Measurements from ENCODE around the gene ZEB2.

ZEB2 gene

DNA sequence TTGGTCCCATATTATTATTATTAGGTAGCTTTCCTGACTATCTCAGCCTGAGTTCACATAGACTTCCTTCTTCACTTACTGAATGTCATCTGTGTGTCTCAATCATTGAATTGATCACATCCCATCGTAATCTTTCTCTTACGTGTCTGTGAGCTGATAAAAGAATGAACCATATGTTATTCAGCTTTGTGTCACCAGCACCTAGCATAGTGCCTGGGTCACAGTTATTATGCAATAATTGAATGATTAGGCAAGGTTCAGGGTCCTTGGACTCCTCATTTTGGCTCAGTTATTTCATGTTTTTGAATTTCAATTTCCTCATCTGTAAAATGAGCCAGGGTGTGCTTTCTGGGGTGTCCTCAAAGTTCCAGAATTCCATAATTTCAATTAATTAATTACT is 107.2 kb downstream of the ZEB2 start:
- no peak for DNase-seq

DNA sequence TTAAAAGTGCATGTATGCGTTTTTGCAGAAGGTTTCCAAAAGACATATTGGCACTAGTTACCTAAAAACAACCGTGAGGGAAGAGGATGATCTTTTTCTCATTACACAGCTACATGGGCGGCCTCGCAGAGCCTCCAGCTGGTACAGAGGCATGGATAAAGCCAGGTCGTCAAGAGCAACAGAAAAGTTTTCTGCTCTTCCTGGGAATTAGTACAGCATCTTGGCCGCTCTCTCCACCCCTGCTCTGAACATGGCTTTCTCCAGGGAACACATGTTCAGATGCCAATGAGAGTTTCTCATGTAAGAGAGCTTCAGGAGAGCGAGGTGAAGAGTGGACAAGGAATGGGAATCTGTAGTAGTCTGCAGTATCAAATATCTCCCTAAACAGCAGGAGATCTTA is 108.4 kb downstream of the ZEB2 start:
- no peak for DNase-seq

DNA sequence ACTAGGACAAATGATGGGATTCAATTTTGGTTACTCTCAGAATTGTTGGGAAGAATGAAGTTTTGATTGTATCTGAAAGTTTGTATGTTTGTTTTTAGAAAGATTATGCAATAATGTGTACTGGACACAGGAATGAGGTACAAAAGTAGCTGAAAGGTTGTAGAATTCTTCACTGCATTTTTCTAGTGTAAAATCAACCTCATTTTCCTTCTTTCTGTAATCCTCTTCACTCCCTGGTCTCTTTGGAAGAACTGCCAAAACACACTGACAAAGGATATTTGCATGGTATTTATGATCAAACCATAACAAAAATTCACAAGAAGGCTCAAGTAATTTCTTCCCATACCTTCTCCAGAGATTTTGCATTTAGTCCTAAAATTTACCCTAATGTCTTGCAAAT is 110.7 kb downstream of the ZEB2 start:
- DNase-seq: no peak

DNA sequence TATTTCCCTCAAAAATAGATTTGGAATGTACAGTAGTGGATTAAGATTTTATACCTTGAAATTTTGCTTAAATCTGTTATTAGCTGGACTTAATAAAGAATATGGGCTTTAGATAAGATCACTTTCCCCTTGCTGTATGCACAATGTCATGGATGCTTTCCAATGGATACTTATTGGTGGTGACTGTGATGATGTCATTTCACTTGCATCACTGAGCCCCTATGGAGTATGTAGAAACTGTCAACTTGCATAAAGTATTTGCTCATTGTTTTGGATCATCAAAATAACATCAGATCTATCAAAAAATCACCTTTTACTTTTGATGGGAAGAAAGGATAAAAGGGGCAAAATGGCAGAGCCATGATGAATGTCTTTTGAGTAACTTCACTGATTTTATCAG is 112.7 kb downstream of the ZEB2 start:
- no peak for DNase-seq

DNA sequence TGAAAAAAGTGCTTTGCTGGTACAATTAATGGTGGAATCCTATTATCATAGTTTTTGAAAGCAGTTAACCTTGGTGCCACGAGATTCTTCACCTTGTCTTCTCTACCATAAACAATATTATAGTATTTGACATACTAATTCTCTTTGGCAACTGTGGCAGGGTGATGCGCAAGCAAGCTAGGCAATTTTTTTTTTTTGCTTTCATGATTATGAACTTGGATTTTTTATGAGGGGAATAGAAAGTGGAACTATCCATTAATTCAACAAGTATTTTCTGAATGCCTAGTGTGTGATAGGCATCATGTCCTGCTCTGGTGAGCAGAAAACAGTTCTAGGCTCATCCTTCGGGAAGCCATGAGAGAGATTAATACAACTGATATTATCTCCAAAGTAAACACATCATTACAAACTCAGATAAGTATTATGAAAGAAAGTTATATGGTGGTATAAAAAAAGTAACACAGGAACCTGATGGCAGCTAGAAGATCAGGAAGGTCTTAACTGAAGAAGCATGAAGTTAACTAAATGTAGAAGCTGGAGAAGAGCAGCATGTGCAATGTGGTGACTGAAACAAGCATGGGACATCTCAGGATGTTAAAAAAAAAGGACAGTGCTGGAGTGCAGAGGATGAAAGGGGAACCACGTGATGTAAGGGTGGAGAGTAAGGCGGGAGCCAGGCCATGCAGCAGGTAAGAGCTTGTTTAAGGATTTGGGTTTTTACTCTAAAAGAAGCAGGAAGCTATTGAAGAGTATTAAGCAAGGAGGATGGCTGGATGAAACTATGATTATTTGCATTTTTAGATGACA is 113.7 kb downstream of the ZEB2 start:
- DNase-seq: no peak

DNA sequence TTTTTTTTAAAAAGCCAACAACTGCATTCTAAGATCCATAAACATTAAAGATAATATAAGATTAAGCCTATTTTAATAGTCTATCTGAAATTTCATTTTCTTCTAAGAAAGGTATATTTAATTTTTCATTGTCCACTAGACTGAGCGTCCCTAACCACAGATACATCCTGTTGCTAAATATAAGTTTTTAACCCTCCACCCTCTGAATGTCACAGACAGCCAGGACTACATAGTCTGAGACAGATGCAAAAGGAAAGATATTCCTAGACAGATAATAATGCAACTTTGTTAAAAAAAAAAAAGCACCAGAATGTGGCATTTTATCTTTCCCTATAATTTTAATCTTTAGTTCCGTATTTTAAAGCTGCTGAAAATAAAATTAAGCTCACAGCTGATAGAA is 114.6 kb downstream of the ZEB2 start:
- DNase-seq: no peak

DNA sequence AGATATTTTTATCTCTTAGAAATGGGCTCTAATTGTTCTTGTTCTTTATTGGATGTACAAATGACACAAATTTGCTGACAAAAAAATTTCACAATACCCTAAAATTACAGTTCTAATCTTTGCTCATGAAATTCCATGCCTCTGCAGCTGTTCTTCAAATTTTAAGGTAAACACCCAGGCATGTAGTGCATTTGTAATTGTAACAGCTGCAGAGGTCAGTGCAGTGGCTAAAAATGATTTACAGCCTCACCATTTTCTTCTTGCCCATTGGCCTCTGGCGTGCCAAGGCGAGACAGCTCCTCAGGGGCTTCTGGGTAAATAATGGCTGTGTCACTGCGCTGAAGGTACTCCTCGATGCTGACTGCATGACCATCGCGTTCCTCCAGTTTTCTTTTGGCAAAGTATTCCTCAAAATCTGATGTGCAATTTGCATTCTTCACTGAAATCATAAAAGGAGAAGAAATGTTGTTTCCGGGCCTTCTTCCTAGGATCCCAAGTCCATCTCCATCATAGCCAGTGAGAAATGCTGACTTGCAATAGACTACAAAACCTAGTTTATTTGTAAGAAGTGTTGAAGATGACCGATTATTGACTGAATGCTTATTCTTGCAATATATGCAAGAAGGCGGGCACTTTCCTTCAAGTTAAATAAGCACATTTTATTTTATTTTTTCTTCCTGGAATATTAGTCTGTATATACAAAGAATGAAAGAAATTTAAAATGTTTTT is 115.2 kb downstream of the ZEB2 start:
- DNase-seq: no peak

DNA sequence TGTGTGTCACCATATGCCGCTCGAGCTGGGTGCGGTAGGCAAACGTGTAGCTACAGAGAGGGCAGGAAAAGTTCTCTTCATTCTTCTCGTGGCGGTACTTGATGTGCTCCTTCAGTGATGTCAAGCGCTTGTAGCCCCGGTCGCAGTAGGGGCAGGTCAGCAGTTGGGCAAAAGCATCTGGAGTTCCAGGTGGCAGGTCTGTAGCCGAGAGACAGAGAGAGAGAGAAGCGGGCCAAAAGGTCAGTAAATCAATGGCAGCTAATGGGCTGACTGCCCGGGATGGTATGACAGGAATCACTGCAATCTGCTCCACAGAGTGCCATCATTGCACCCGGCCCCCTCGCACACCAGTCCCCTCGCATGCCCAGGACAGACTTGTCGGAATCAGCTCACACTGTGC is 116.0 kb downstream of the ZEB2 start:
- DNase-seq: no peak

DNA sequence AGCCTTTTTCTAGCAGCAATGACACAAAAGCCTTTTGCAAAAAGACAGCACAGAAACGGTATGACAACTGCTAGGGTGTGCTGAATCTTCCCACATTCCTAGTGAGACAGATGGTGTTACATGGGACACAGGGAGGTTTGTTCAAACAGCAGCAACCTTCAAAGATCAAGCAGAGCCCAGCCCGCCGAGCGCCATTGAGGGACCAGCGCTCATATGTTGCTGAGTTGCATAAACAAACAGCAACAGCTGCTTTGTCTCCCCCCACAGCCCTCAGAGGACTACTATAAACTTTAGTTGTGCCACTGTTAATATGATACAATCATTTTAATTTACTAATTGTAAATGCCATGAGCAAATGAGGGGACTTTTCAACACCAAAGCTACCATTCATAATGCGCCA is 117.7 kb downstream of the ZEB2 start:
- DNase-seq: no peak

DNA sequence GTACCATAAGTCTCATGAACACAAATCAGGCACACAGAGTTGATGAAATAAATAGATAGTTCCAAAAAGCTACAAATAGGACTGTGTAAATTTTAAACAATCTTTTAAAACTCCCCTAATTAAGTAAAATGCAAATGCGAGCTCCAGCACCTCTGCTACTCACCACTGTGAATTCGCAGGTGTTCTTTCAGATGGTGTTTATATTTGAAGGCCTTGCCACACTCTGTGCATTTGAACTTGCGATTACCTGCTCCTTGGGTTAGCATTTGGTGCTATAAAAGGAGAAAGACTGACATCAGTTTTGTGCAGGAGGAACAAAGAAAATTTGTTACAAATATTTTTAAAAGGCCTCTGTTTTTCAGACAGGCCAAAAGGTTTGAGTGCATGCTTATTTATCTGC is 118.9 kb downstream of the ZEB2 start:
- DNase-seq: no peak

DNA sequence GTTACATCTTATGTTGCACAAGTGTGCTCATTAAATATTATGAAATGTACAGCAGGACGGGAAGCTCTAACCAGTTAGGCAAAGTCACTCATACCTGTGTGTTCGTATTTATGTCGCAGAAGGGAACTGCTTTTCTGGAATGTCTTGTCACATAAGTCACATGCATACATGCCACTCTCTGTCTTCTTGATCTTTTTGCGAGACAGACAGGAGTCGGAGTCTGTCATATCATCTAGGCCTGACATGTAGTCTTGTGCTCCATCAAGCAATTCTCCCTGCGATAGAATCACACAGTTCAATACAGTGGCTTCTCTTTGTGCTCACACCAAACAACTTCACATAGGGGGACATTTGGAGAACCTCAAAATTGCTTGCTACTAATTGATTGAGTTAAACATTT is 123.6 kb downstream of the ZEB2 start:
- no peak for DNase-seq

DNA sequence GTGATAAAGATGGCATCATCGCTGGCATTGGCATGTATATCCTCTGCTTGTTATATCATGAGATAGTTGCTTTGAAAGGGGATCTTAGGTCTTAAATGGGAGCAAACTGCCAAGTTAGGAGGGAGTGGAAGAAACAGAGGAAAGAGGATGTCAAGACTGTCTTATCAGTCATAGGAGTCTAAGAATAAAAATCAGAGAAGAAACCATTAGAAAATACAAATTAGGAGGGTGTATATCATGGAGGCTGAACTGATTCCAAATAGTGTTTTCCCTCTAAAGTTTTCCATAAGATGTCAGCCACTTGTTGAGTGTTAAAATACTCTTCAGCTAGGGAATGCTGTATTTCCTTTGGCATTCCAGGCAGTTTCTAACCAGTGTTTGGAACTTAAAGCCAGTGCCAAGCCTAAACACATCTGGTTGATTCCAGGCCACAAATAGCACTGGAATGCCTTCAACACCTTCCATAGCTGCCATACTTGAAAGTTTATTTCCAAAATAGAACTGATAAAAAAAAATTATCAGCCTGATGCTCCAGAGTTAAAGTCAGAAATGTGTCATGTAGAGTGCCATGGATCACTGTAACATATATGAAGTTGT is 129.4 kb downstream of the ZEB2 start:
- no peak for DNase-seq

DNA sequence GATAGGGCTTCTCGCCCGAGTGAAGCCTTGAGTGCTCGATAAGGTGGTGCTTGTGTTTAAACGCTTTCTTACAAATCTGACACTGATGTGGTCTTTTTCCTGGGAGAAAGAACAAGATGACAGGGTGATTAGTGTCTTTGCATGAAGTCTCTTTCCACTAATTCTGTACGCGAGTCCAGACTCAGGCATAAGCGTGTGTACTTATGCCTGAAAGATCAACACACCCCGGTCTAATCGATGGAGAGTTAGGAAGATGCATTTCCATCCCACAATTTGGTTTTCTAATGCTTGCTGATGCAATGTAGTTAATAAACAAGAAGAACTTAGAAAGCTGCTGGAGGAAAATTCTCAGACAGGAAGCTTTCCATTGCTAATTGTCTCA is 130.0 kb downstream of the ZEB2 start:
- DNase-seq: no peak

DNA sequence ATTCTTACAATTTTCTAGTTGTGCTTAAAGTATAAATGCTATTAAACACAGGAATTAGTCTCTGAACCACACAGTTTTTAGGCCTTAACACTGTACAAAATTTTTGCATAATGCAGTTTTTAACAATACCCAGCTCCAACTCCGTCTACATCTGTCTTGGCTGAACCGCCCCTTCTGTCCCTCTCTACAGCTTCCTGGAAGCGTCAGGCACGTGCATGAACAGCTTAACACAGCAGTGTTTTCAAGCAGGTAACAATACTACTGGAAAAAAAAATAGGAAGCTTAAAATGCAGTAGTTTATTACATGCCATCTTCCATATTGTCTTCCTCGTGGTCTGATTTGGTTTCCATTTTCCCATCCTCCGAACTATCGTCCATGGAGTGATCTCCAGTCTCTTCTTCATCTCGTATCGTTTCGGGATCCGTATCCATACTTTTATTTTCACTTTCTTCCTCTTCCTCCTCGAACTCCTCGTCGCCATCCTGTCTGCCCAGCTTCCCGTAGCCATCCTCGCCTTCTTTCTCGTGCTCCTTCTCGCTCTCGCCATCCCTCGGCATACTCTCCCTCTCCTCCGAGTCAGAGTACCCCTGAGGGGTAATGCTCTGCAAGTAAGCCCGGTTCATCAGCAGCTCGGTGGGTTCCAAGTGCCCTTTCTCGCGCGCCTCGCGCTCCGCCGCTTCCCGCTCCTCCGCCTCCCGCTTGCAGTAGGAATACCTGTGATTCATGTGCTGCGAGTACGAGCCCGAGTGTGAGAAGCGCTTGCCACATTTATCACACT is 130.6 kb downstream of the ZEB2 start:
- no peak for DNase-seq

DNA sequence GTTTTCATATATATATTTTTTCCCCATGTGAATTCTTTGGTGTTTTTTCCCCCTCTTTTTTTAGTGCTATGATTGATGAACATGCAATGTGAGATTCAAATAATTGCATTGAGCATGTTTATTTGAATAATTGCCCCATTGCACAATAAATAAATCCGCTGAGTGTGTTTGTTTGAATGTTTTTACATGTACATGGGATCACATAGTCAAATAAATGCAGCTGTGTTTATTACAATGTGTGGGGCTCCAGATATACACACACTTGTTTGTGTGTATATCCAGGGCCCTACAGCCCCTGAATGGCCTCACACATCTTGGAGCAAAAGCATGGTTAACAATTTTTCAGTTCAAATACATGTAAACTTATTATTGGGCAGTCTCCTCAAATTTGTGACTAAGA is 134.5 kb downstream of the ZEB2 start:
- no peak for DNase-seq

DNA sequence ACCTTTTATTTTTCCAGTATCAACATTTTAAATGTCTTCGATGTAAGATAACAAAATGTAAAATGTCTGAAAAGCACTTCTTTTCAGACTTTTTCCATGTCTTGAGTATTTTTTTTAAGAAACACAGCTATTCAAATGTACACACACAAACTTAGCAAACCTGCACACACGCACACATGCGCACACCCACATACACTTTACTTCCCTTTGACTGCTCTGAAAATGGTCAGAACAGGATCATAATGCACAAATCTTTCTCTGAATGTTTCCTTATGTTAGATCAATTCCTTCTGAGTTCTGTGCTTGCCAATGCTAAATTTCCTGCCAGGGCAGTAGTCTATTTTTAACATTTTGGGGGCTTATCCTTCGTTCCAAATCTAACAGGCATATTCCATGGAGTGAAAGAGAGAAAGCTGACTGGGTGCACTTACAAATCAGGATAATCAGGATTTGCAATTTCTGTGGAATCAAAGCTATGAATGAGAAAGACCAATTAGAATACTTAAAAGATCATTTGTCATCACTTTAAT is 136.3 kb downstream of the ZEB2 start:
- DNase-seq: no peak

DNA sequence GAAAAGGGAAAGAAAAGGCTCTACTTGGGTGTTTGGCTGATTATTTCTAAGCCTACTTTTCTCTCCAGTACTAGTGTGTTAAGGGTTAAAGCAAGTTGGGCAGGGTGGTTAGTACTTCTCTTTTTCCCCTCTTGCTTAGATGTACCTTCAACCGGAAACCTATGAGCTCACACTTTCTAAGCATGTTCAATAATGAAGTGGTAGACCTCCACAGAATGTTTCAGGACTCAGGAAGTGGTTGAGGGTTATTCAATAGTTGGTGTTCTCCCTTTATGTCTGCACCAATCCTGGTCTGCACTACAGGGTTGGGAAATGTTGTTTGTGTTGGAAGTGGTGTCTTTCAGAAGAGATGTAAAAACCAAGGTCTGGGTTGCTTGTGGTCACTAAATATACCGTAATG is 137.1 kb downstream of the ZEB2 start:
- peak; percentile 25 to 63 for DNase-seq

DNA sequence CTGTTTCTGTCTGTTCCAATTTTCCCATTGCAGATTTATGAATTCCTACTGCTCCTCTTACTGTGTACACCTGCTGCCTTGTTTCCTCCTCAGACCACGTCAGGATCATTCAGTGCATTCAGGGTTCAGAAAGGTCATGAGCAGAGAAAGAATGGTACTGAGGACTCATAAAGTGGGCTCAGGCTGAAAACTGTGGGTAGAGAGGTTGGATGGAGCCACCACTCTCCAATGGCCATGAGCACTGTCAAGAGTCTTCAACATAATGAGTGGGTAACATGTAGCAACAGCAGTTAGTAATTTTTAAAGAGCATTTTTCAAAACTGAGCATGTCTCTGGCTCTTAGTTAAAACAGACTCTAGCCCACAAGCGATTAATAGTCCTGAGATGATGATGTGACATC is 138.2 kb downstream of the ZEB2 start:
- no peak for DNase-seq

DNA sequence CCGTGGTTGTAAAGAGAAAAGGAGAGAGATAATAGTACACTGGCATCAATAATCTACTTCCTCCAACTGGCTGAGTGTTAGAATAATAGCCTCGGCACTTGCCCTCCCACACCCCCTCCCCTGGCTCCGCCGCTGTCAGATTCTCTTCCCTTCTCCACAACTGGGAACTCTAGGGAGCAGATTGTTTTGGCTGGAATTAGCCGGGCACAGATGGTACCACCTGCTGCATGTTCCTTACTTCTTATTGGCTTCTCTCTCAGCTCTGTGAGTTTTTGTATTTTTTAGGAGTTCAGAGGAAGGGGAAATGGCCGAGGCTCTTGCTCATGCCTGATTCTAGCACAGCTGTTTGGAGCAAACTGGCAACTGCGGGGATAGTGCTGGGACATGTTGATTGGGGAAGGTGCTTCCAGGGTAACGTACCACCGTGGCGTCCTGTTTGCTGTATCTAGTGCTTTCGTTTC is 140.0 kb downstream of the ZEB2 start:
- DNase-seq: no peak

DNA sequence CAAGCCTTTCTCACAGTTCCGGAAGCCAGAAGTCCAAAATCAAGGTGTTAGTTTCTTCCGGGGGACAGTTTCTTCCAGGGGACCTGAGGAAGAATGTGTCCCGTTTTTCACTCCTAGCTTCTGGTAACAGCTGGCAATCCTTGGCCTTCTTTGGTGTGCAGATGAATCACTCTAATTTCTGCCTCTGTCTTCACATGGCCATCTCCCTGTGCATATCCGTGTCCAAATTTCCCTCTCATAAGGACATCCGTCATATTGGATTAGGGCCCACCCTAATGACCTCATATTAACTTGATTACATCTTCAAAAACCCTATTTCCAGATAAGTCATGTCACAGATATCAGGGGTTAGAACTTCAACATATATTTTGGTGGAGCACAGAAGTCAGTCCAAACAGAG is 141.4 kb downstream of the ZEB2 start:
- DNase-seq: no peak

DNA sequence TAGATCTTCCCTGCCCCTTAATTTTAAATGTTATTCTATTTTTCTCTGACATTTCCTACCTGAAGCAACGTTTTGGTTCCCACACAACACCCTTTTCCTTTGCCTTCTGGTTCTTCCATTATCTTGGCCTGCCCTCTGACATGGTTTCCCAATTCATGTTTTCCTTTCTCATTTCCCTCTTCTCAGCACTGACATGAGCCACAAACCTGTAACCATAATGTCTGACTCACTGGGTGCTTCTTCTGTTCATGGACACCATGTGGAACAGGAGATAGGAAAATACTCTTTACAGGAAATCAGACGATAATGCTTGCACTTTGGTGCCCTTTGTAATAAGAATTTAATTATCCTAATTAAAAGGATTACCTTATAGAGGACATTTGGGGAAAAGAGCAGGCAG is 142.0 kb downstream of the ZEB2 start:
- no peak for DNase-seq

DNA sequence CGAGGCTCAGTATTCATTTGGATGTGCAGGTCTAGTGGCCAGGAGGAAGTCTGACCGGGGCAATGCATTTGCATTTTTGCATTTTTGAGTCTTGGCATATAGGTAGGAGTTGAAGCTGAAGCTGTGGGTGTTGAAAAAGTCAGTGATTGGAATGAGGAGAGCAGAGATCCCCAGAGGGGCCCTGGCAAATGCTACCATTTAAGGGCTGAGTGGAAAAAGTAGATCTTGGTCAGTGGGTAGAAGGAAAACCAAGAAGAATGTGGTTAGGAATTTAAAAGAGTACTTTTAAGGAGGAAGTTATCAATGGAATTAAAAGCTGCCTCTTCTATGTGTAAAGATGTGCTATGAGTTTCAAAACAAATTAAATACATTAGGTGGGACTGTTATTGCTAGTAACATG is 143.0 kb downstream of the ZEB2 start:
- no peak for DNase-seq

DNA sequence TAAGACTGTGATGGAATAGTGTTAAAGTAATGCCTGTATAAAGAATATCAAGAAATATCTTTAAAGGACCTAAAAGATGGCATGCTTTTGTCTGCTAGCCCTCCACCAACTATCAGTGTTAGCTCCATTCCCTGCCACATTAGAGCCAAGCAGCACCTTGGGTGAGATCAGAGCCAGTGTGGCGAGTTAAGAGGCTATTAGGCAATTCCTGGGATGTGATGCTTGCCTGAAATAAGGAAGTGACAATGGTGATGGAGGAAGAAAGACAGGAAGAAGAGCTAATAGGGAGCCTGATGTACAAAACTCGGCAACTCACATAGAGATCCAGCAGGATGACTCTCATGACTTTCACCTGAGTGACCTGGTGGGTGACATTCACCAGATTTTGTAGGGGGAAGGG is 143.5 kb downstream of the ZEB2 start:
- no peak for DNase-seq

Data from CD4-positive, alpha-beta T cell treated with Interleukin-4 for 1 hour (primary cell).